GM13977 (cell line): Measurements from ENCODE around the gene MCM6.

ENCODE experiments used
- DNase-seq: peaks from one replicate; pipeline ENCODE4 v3.0.0; 2012; ENCODE audit warnings: low spot score
- CTCF ChIP-seq: IDR thresholded peaks from 2 replicates; pipeline ENCODE4 v1.5.1; 2012; ENCODE audit warnings: mild to moderate bottlenecking, control low read depth; ENCODE audit not compliant: insufficient read depth; ENCODE audit errors: extremely low read depth, missing control alignments
- in situ Hi-C: fragments of 300-500 bp; cut with MboI; formaldehyde crosslinking; loops from one replicate; pipeline ENCODE4 v1.12.0; 2022; ENCODE audit warnings: low sequenced_read_pairs, low pct_unique_long_range_greater_than_20kb, mixed read lengths, inconsistent platforms; ENCODE audit not compliant: unreplicated experiment

The MCM6 gene

GRCh38 chr2:135874777-135875365, 1.4 kb downstream of the MCM6 start:
- DNase-seq: no peak
- TF ChIP-seq CTCF: no peak
- in situ Hi-C loops: no loop called here

- DNase-seq: peak; percentile 24
- in situ Hi-C loops: no loop called here
- no peak for TF ChIP-seq CTCF
Observed at GRCh38 chr2:135870571-135870970, 5.7 kb downstream of the MCM6 start.

- TF ChIP-seq CTCF: no peak
- in situ Hi-C loops: no loop called here
- no peak for DNase-seq
Observed at GRCh38 chr2:135863233-135863632, 13.0 kb downstream of the MCM6 start.

GRCh38 chr2:135862718-135863117, 13.5 kb downstream of the MCM6 start:
- in situ Hi-C loops: no loop called here
- no peak for DNase-seq
- no peak for TF ChIP-seq CTCF

GRCh38 chr2:135853401-135853800, 22.8 kb downstream of the MCM6 start:
- no peak for DNase-seq
- in situ Hi-C loops: no loop called here
- no peak for TF ChIP-seq CTCF

GRCh38 chr2:135851858-135852257, 24.4 kb downstream of the MCM6 start:
- DNase-seq: no peak
- TF ChIP-seq CTCF: no peak
- in situ Hi-C loops: no loop called here
